Measurements from ENCODE around the gene LHX2. TPM values are rescaled to one million over a fixed set of nuclear protein-coding genes. Genes with fewer than 3 reads are reported as not detected.

The LHX2 gene
- total RNA-seq, 2 experiments from 2014 or later = not detected

- intact Hi-C loops (cut with micrococcal nuclease) = no loop called here
- ChIA-PET POLR2A (interaction anchor here (1.5 kb wide), 1 partner anchor 11 kb away, joined by 5 read pairs; no protein-coding TSS in a partner anchor), CTCF (interaction anchor here (0.6 kb wide), 1 partner anchor 29 kb away, joined by 3 read pairs; no protein-coding TSS in a partner anchor)
- DNase-seq (no peak), ATAC-seq (no peak)
- no peak for TF ChIP-seq CTCF (IDR thresholded peaks at IDR 0.05)
- no peak overlapping the region for H3K27ac Mint-ChIP-seq
- no peaks in the 10 kb centered on the region for H3K9me3 Mint-ChIP-seq
- no peak overlapping the region for H3K4me3 Mint-ChIP-seq
- H3K36me3 Mint-ChIP-seq (ENCODE audit: low read depth) = peaks cover 2% of the 10 kb centered on the region
- H3K4me1 Mint-ChIP-seq (ENCODE audit: low read depth) = peaks cover 29% of the 10 kb centered on the region
- H3K27me3 Mint-ChIP-seq = peaks cover 75% of the 10 kb centered on the region
Measured at GRCh38 chr9:124010303-124010664, 1.3 kb upstream of the LHX2 start.

- H3K36me3 Mint-ChIP-seq (ENCODE audit: low read depth) = peaks cover 2% of the 10 kb centered on the region
- peaks cover 75% of the 10 kb centered on the region for H3K27me3 Mint-ChIP-seq
- no peak overlapping the region for H3K4me3 Mint-ChIP-seq
- ChIA-PET CTCF (interaction anchor here (0.5 to 1.8 kb wide), 3 partner anchors 14 to 234 kb away, joined by 3 to 4 read pairs (median 3); no protein-coding TSS in a partner anchor), POLR2A (interaction anchor here (1.5 kb wide), 1 partner anchor 10 kb away, joined by 5 read pairs; no protein-coding TSS in a partner anchor)
- peak; percentile 22 for ATAC-seq
- DNase-seq = no peak
- intact Hi-C loops (cut with micrococcal nuclease) = no loop called here
- H3K27ac Mint-ChIP-seq = no peak overlapping the region
- H3K9me3 Mint-ChIP-seq = no peaks in the 10 kb centered on the region
- TF ChIP-seq CTCF (IDR thresholded peaks at IDR 0.05) = no peak
- H3K4me1 Mint-ChIP-seq (ENCODE audit: low read depth) = peaks cover 34% of the 10 kb centered on the region
Measured at GRCh38 chr9:124010665-124011321, 775 bp upstream of the LHX2 start.

- H3K9me3 Mint-ChIP-seq = no peaks in the 10 kb centered on the region
- no peak overlapping the region for H3K27ac Mint-ChIP-seq
- H3K4me3 Mint-ChIP-seq = no peak overlapping the region
- intact Hi-C loops (cut with micrococcal nuclease) = no loop called here
- peaks cover 2% of the 10 kb centered on the region for H3K36me3 Mint-ChIP-seq (ENCODE audit: low read depth)
- DNase-seq (no peak), ATAC-seq (no peak)
- H3K27me3 Mint-ChIP-seq = peaks cover 70% of the 10 kb centered on the region
- ChIA-PET POLR2A (interaction anchor here (0.6 to 1.2 kb wide), 4 partner anchors 8 to 75 kb away, joined by 3 to 4 read pairs (median 3); no protein-coding TSS in a partner anchor), CTCF (interaction anchor here (1.6 to 1.8 kb wide), 2 partner anchors 16 to 28 kb away, joined by 4 read pairs; no protein-coding TSS in a partner anchor)
- TF ChIP-seq CTCF (IDR thresholded peaks at IDR 0.05) = no peak
- peaks cover 41% of the 10 kb centered on the region for H3K4me1 Mint-ChIP-seq (ENCODE audit: low read depth)
Measured at GRCh38 chr9:124012368-124013301, 1.1 kb downstream of the LHX2 start.

- H3K4me1 Mint-ChIP-seq (ENCODE audit: low read depth) = peaks cover 39% of the 10 kb centered on the region
- intact Hi-C loops (cut with micrococcal nuclease) = no loop called here
- no peak overlapping the region for H3K4me3 Mint-ChIP-seq
- DNase-seq (no peak), ATAC-seq (no peak)
- H3K36me3 Mint-ChIP-seq (ENCODE audit: low read depth) = peaks cover 2% of the 10 kb centered on the region
- TF ChIP-seq CTCF (IDR thresholded peaks at IDR 0.05) = no peak
- ChIA-PET POLR2A (interaction anchor here (0.6 to 1.2 kb wide), 2 partner anchors 9 to 1089 kb away, joined by 4 read pairs; no protein-coding TSS in a partner anchor), CTCF (interaction anchor here (1.6 kb wide), 1 partner anchor 27 kb away, joined by 4 read pairs; no protein-coding TSS in a partner anchor)
- H3K27ac Mint-ChIP-seq = no peak overlapping the region
- no peaks in the 10 kb centered on the region for H3K9me3 Mint-ChIP-seq
- peaks cover 67% of the 10 kb centered on the region for H3K27me3 Mint-ChIP-seq
Measured at GRCh38 chr9:124013309-124014210, 2.0 kb downstream of the LHX2 start.

Data from activated CD8-positive, alpha-beta T cell treated with anti-CD3 and anti-CD28 coated beads for 36 hours (primary cell).